Smooth muscle cell (in vitro differentiated cells): ENCODE results near the gene GNAS. TPM values are rescaled to one million over a fixed set of nuclear protein-coding genes. Genes with fewer than 3 reads are reported as not detected.

Experiments
- DNase-seq: peaks from one replicate; lab custom pipeline; 2025; ENCODE audit not compliant: unreplicated experiment; lab: John Stamatoyannopoulos, UW
- H2AFZ ChIP-seq: fragments of 200-600 bp; sonication (generic); 2 replicates; pipeline ENCODE4 v1.6.0; 2016; ENCODE audit warnings: antibody characterized with exemption, low read depth, mild to moderate bottlenecking
- H3F3A ChIP-seq: fragments of 200-600 bp; sonication (generic); 2 replicates; pipeline ENCODE4 v1.6.0; 2017; ENCODE audit warnings: antibody characterized with exemption, low read depth
- H3K27ac ChIP-seq: fragments of 200-600 bp; sonication (generic); 2 replicates; pipeline ENCODE4 v1.5.1; 2016; ENCODE audit warnings: low read depth, mild to moderate bottlenecking
- H3K27me3 ChIP-seq: fragments of 200-600 bp; sonication (generic); 2 replicates; pipeline ENCODE4 v1.6.1; 2016; ENCODE audit warnings: low read depth, mild to moderate bottlenecking
- H3K36me3 ChIP-seq: fragments of 200-600 bp; sonication (generic); 2 replicates; pipeline ENCODE4 v1.5.1; 2016; ENCODE audit warnings: low read depth
- H3K4me1 ChIP-seq: fragments of 200-600 bp; sonication (generic); 2 replicates; pipeline ENCODE4 v1.5.1; 2016; ENCODE audit warnings: low read depth
- H3K4me2 ChIP-seq: fragments of 200-600 bp; sonication (generic); 2 replicates; pipeline ENCODE4 v1.6.0; 2016; ENCODE audit warnings: mild to moderate bottlenecking
- H3K4me3 ChIP-seq: fragments of 200-600 bp; sonication (generic); 2 replicates; pipeline ENCODE4 v1.5.1; 2016; ENCODE audit warnings: mild to moderate bottlenecking
- H3K79me2 ChIP-seq: fragments of 200-600 bp; sonication (generic); 2 replicates; pipeline ENCODE4 v1.6.0; 2016; ENCODE audit warnings: low read depth, mild to moderate bottlenecking
- H3K9ac ChIP-seq: fragments of 200-600 bp; sonication (generic); 2 replicates; pipeline ENCODE4 v1.6.0; 2016; ENCODE audit warnings: low read depth
- H3K9me3 ChIP-seq: fragments of 200-600 bp; sonication (generic); replicated peaks from 2 replicates; pipeline ENCODE4 v1.5.1; 2016; ENCODE audit warnings: low read depth
- H4K20me1 ChIP-seq: fragments of 200-600 bp; sonication (generic); 2 replicates; pipeline ENCODE4 v1.6.0; 2016; ENCODE audit warnings: low read depth
- CTCF ChIP-seq: fragments of 200-600 bp; sonication (generic); IDR thresholded peaks from 2 replicates; pipeline ENCODE4 v1.5.1; 2017; ENCODE audit warnings: borderline replicate concordance, mild to moderate bottlenecking, antibody characterized with exemption; ENCODE audit not compliant: insufficient read depth, poor library complexity, severe bottlenecking
- WGBS: methylation state at CpG from one replicate; pipeline ENCODE4 v1.1.7; 2016; ENCODE audit warnings: low lambda C conversion rate; 5-methylcytosine and 5-hydroxymethylcytosine counted together
- polyA plus RNA-seq: library from polyadenylated mRNA; unstranded; fragments of >200 nt; fragmentation: Nextera tagmentation; extraction: Ambion mirVana; gene quantifications from 2 replicates; pipeline ENCODE4 v1.2.1, GENCODE V29; 2016
- total RNA-seq: library from RNA; depleted of rRNA; stranded (reverse); fragments of >200 nt; gene quantifications from 2 replicates; pipeline ENCODE4 v1.2.3, GENCODE V29; 2014

GNAS gene
- total and polyA plus RNA-seq, 2 experiments from 2014 or later, result 1,240 to 1,914 TPM

- Histone ChIP-seq H4K20me1 (no peaks in the 10 kb centered on the region), H3K27ac (no peak overlapping the region), H3K9me3 (no peaks in the 10 kb centered on the region), H3K9ac (no peak overlapping the region), H3K27me3 (peaks cover 7% of the 10 kb centered on the region), H3K4me1 (no peaks in the 10 kb centered on the region), H3K4me3 (no peak overlapping the region), H3K4me2 (no peak overlapping the region), H2AFZ (no peak overlapping the region), H3F3A (no peaks in the 10 kb centered on the region), H3K36me3 (no peaks in the 10 kb centered on the region), H3K79me2 (no peaks in the 10 kb centered on the region)
- no peak for DNase-seq
- TF ChIP-seq CTCF, result no peak
- WGBS, result 89% methylated on average over 2 of the region's 2 CpGs
Observed at GRCh38 chr20:58865843-58866242, 13.3 kb downstream of the GNAS start.

GRCh38 chr20:58867211-58867610, 14.7 kb downstream of the GNAS start:
- H3K4me1 ChIP-seq, result no peaks in the 10 kb centered on the region
- no peak overlapping the region for H3K4me3 ChIP-seq
- peaks cover 3% of the 10 kb centered on the region for H3K27me3 ChIP-seq
- H3F3A ChIP-seq, result no peaks in the 10 kb centered on the region
- no peak overlapping the region for H3K9ac ChIP-seq
- WGBS, result 84% methylated on average over 5 of the region's 5 CpGs
- no peaks in the 10 kb centered on the region for H3K9me3 ChIP-seq
- no peak overlapping the region for H2AFZ ChIP-seq
- no peak for TF ChIP-seq CTCF
- no peaks in the 10 kb centered on the region for H4K20me1 ChIP-seq
- no peak for DNase-seq
- no peak overlapping the region for H3K27ac ChIP-seq
- H3K79me2 ChIP-seq, result no peaks in the 10 kb centered on the region
- no peaks in the 10 kb centered on the region for H3K36me3 ChIP-seq
- no peak overlapping the region for H3K4me2 ChIP-seq

- Histone ChIP-seq H4K20me1 (no peaks in the 10 kb centered on the region), H3K79me2 (no peaks in the 10 kb centered on the region), H3K27me3 (peaks cover 3% of the 10 kb centered on the region), H3K4me3 (no peak overlapping the region), H3F3A (no peaks in the 10 kb centered on the region), H3K36me3 (no peaks in the 10 kb centered on the region), H3K27ac (no peak overlapping the region), H3K4me1 (no peaks in the 10 kb centered on the region), H3K9me3 (no peaks in the 10 kb centered on the region), H3K9ac (no peak overlapping the region), H3K4me2 (no peak overlapping the region), H2AFZ (no peak overlapping the region)
- WGBS, result 24% methylated on average over 14 of the region's 14 CpGs
- peak; percentile 36 for TF ChIP-seq CTCF
- DNase-seq, result no peak
Observed at GRCh38 chr20:58868795-58869194, 16.3 kb downstream of the GNAS start.

GRCh38 chr20:58869662-58870227, 17.2 kb downstream of the GNAS start:
- no peak overlapping the region for H3K4me2 ChIP-seq

More at GRCh38 chr20:58869662-58870227, 17.2 kb downstream of the GNAS start:
- no peak for TF ChIP-seq CTCF
- Histone ChIP-seq H3K27ac (no peak overlapping the region), H4K20me1 (no peaks in the 10 kb centered on the region), H3K4me1 (peaks cover 1% of the 10 kb centered on the region), H3K9me3 (no peaks in the 10 kb centered on the region), H3K4me3 (no peak overlapping the region), H3K79me2 (no peaks in the 10 kb centered on the region), H3K9ac (no peak overlapping the region), H3K27me3 (no peaks in the 10 kb centered on the region), H3F3A (no peaks in the 10 kb centered on the region), H2AFZ (no peak overlapping the region), H3K36me3 (no peaks in the 10 kb centered on the region)
- 82% methylated on average over 7 of the region's 7 CpGs for WGBS
- DNase-seq, result no peak
